Measurements from ENCODE around the gene AKNA.
"Not testable (repeated sequence)": the region's sequence is repeated elsewhere in the genome, so short reads cannot be mapped to it uniquely, and the experiment has no call there.

AKNA gene

DNA sequence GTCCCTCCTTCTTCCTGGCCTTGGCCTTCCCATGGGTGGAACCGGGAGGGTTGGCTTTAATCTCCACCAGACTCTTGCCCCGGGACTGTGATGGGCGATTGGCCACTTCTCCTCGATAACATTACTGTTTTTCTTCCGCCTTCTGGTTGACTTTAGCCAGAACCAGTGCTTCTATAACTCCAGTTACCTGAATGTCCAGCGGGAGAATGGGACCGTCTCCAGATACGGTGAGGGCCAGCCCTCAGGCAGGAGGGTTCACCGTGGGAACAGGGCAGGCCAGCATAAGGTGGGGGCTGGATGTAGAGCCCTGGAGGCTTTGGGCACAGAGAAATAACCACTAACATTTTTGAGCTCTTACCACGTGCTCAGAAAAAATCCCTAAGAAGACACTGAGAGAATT, 57.1 kb downstream of the AKNA start:
- Histone ChIP-seq H3K9ac (ENCODE audit: low read length) (no peak overlapping the region), H3K9me3 (ENCODE audit: control insufficient read depth, low read depth, low read length) (no peaks in the 10 kb centered on the region), H3K27me3 (ENCODE audit: control insufficient read depth, insufficient read depth, low read length) (no peaks in the 10 kb centered on the region), H3K4me3 (ENCODE audit: low read length) (no peak overlapping the region), H3K4me1 (ENCODE audit: control insufficient read depth, low read depth, low read length) (no peaks in the 10 kb centered on the region), H3K27ac (ENCODE audit: low read length) (no peak overlapping the region), H3K36me3 (ENCODE audit: control insufficient read depth, low read depth, low read length) (no peaks in the 10 kb centered on the region)

GRCh38 chr9:114329625-114330022, 58.2 kb downstream of the AKNA start, which contains the start of gene ORM2:
Gene ORM2, plus strand, starts transcription at chr9:114329869. Its CDS starts 36 bp downstream, at chr9:114329905.
- not testable (repeated sequence) for H3K27ac ChIP-seq (ENCODE audit: low read length); H3K9ac ChIP-seq (ENCODE audit: low read length); H3K27me3 ChIP-seq (ENCODE audit: control insufficient read depth, insufficient read depth, low read length); H3K9me3 ChIP-seq (ENCODE audit: control insufficient read depth, low read depth, low read length); H3K4me1 ChIP-seq (ENCODE audit: control insufficient read depth, low read depth, low read length); H3K36me3 ChIP-seq (ENCODE audit: control insufficient read depth, low read depth, low read length); H3K4me3 ChIP-seq (ENCODE audit: low read length)

DNA sequence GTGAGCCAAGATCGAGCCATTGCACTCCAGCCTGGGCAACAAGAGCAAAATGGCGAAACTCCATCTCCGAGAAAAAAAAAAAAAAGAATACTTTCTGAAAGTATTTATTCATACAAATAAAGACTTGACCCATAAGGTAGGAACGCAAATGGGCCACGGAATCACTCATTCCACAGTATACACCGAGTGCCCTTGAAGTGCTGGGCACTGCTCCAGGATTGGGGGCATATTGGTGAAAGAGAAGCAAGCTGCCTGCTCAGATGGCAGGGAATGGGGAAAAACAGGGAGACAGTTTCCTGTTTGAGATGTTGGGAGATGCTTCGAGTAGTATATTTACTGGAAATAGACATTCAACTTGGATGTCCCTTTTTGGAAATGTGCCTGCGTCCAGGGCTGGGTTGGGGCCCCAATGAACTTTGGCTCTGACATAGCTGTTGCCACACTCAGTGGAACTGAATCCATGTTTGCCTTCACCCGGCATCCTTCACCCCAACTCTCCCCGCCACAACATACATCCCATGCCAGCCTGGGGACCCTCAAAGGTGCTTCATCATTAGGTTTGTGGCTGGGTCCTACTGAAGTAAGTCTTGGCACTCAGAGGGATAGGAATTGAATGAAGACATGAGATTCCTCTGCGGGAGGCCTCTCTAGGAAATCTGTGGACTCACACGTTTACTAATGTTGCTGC, 58.7 kb downstream of the AKNA start:
- not testable (repeated sequence) for H3K36me3 ChIP-seq (ENCODE audit: control insufficient read depth, low read depth, low read length); H3K4me1 ChIP-seq (ENCODE audit: control insufficient read depth, low read depth, low read length); H3K9me3 ChIP-seq (ENCODE audit: control insufficient read depth, low read depth, low read length); H3K27me3 ChIP-seq (ENCODE audit: control insufficient read depth, insufficient read depth, low read length); H3K9ac ChIP-seq (ENCODE audit: low read length); H3K4me3 ChIP-seq (ENCODE audit: low read length); H3K27ac ChIP-seq (ENCODE audit: low read length)

DNA sequence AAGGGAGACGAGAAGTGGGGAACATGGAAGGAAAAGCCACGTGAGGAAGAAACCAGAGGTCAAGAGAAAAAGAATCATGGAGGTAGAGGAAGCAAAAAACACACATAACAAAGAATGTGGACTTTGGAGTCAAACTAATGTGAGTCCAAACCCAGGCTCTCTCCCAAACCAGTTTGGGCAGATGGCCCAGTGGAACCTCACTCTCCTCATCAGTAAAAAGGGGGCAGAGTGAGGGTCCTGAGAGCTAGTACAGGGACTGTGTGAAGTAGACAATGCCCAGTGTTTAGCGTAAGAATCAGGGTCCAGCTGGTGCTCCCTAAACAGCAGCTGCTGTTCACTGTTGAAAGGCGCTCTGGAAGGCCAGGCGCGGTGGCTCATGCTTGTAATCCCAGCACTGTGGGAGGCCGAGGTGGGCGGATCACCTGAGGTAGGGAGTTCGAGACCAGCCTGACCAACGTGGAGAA, 59.4 kb downstream of the AKNA start:
- not testable (repeated sequence) for H3K27me3 ChIP-seq (ENCODE audit: control insufficient read depth, insufficient read depth, low read length); H3K4me3 ChIP-seq (ENCODE audit: low read length); H3K9ac ChIP-seq (ENCODE audit: low read length); H3K36me3 ChIP-seq (ENCODE audit: control insufficient read depth, low read depth, low read length); H3K4me1 ChIP-seq (ENCODE audit: control insufficient read depth, low read depth, low read length); H3K9me3 ChIP-seq (ENCODE audit: control insufficient read depth, low read depth, low read length); H3K27ac ChIP-seq (ENCODE audit: low read length)

DNA sequence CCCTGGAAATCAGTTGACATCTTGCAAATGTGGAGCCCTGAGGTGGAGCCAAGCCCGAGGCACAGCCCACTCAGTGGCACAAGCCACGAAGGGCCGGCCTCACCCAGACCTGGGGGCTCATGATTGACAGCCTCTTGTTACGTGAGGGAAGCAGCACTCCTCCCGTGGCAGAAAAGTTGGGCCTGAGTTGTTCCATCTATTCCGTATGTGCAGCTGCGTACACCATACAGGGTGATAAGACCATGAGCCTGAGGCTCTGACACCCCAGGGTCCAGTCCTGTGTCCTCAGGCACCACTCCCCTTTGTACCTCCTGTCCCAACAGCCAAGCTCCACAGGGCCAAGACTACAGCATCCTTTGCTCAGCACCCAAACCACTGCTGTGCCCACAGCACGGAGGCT, 60.0 kb downstream of the AKNA start:
- Histone ChIP-seq H3K27me3 (ENCODE audit: control insufficient read depth, insufficient read depth, low read length) (no peaks in the 10 kb centered on the region), H3K9me3 (ENCODE audit: control insufficient read depth, low read depth, low read length) (no peaks in the 10 kb centered on the region), H3K9ac (ENCODE audit: low read length) (no peak overlapping the region), H3K4me3 (ENCODE audit: low read length) (no peak overlapping the region), H3K27ac (ENCODE audit: low read length) (no peak overlapping the region), H3K36me3 (ENCODE audit: control insufficient read depth, low read depth, low read length) (no peaks in the 10 kb centered on the region), H3K4me1 (ENCODE audit: control insufficient read depth, low read depth, low read length) (no peaks in the 10 kb centered on the region)

DNA sequence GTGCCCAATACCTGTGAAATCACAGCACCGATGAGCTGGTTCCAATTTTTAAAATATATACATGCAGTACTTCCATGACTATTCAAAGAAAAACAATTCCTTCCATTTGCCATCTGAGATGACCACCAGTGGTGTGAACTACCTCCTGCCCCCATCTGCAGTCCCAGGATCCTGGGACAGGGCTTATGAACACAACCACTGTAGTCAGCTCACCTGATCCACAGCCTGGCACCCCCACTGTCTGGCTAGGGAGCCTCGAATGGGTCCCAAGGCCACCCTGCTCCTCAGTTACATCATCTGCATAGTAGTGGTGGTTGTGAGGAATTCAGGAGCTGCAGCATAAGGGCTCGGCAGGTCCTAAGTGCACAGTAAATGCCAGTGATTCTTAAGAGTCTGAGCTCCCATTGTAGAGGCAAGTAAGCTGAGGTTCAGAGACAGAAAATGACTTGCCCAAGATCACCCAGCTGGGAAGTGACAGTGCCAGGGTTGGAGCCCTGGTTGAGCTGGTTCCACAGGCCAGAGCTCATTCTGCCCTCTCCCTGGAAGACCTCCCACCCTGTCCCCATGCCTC, 62.0 kb downstream of the AKNA start:
- not testable (repeated sequence) for H3K9me3 ChIP-seq (ENCODE audit: control insufficient read depth, low read depth, low read length); H3K4me3 ChIP-seq (ENCODE audit: low read length); H3K27ac ChIP-seq (ENCODE audit: low read length); H3K9ac ChIP-seq (ENCODE audit: low read length); H3K4me1 ChIP-seq (ENCODE audit: control insufficient read depth, low read depth, low read length); H3K27me3 ChIP-seq (ENCODE audit: control insufficient read depth, insufficient read depth, low read length); H3K36me3 ChIP-seq (ENCODE audit: control insufficient read depth, low read depth, low read length)

GRCh38 chr9:114324965-114325364, 62.8 kb downstream of the AKNA start:
- H3K27ac ChIP-seq (ENCODE audit: low read length); H3K4me3 ChIP-seq (ENCODE audit: low read length); H3K27me3 ChIP-seq (ENCODE audit: control insufficient read depth, insufficient read depth, low read length); H3K4me1 ChIP-seq (ENCODE audit: control insufficient read depth, low read depth, low read length); H3K9ac ChIP-seq (ENCODE audit: low read length); H3K9me3 ChIP-seq (ENCODE audit: control insufficient read depth, low read depth, low read length); H3K36me3 ChIP-seq (ENCODE audit: control insufficient read depth, low read depth, low read length): not testable (repeated sequence)

- Histone ChIP-seq H3K9ac (ENCODE audit: low read length) (no peak overlapping the region), H3K4me1 (ENCODE audit: control insufficient read depth, low read depth, low read length) (no peaks in the 10 kb centered on the region), H3K27ac (ENCODE audit: low read length) (no peak overlapping the region), H3K36me3 (ENCODE audit: control insufficient read depth, low read depth, low read length) (no peaks in the 10 kb centered on the region), H3K9me3 (ENCODE audit: control insufficient read depth, low read depth, low read length) (no peaks in the 10 kb centered on the region), H3K4me3 (ENCODE audit: low read length) (no peak overlapping the region), H3K27me3 (ENCODE audit: control insufficient read depth, insufficient read depth, low read length) (no peaks in the 10 kb centered on the region)
Observed at GRCh38 chr9:114324492-114324891, 63.3 kb downstream of the AKNA start.

DNA sequence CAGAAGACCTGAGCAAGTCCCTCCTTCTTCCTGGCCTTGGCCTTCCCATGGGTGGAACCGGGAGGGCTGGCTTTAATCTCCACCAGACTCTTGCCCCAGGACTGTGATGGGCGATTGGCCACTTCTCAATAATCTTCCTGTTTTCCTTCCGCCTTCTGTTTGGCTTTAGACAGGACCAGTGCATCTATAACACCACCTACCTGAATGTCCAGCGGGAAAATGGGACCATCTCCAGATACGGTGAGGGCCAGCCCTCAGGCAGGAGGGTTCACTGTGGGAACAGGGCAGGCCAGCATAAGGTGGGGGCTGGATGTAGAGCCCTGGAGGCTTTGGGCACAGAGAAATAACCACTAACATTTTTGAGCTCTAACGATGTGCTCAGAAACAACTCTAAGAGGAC, 63.9 kb downstream of the AKNA start:
- H3K4me3 ChIP-seq (ENCODE audit: low read length); H3K27ac ChIP-seq (ENCODE audit: low read length); H3K9ac ChIP-seq (ENCODE audit: low read length); H3K27me3 ChIP-seq (ENCODE audit: control insufficient read depth, insufficient read depth, low read length); H3K4me1 ChIP-seq (ENCODE audit: control insufficient read depth, low read depth, low read length); H3K36me3 ChIP-seq (ENCODE audit: control insufficient read depth, low read depth, low read length); H3K9me3 ChIP-seq (ENCODE audit: control insufficient read depth, low read depth, low read length): not testable (repeated sequence)

DNA sequence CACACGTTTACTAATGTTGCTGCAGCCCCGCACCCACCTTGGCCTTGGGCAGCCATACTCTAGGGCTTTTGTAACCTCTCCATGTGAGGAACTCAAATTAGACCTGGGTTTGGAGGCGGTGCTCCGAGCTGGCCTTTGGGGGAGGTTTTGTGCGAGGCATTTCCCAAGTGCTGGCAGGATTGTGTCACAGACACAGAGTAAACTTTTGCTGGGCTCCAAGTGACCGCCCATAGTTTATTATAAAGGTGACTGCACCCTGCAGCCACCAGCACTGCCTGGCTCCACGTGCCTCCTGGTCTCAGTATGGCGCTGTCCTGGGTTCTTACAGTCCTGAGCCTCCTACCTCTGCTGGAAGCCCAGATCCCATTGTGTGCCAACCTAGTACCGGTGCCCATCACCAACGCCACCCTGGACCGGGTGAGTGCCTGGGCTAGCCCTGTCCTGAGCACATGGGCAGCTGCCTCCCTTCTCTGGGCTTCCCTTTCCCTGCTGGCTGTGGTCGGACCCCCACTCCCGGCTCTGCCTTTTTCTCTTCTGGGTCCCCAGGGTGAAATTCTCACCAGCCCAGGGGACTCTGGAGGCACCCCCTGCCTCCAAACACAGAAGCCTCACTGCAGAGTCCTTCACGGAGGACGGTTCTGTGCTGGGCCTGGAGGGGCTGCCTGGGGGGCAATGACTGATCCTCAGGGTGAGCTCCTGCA, 64.8 kb downstream of the AKNA start, which contains the start of gene ORM1:
Gene ORM1 (plus strand): TSS at position 268 of the 701 bp plus-strand sequence. CDS start 36 bp downstream, at position 304.
- H3K36me3 ChIP-seq (ENCODE audit: control insufficient read depth, low read depth, low read length); H3K9me3 ChIP-seq (ENCODE audit: control insufficient read depth, low read depth, low read length); H3K9ac ChIP-seq (ENCODE audit: low read length); H3K4me3 ChIP-seq (ENCODE audit: low read length); H3K27ac ChIP-seq (ENCODE audit: low read length); H3K27me3 ChIP-seq (ENCODE audit: control insufficient read depth, insufficient read depth, low read length); H3K4me1 ChIP-seq (ENCODE audit: control insufficient read depth, low read depth, low read length): not testable (repeated sequence)

DNA sequence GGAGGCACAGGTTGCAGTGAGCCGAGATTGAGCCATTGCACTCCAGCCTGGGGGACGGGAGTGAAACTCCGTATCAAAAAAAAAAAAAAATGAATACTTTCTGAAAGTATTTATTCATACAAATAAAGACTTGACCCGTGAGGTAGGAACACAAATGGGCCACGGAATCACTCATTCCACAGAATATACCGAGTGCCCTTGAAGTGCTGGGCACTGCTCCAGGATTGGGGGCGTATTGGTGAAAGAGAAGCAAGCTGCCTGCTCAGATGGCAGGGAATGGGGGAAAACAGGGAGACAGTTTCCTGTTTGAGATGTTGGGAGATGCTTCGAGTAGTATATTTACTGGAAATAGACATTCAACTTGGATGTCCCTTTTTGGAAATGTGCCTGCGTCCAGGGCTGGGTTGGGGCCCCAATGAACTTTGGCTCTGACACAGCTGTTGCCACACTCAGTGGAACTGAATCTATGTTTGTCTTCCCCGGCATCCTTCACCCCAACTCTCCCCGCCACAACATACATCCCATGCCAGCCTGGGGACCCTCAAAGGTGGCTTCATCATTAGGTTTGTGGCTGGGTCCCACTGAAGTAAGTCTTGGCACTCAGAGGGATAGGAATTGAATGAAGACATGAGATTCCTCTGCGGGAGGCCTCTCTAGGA, 65.5 kb downstream of the AKNA start:
- H3K27me3 ChIP-seq (ENCODE audit: control insufficient read depth, insufficient read depth, low read length); H3K9me3 ChIP-seq (ENCODE audit: control insufficient read depth, low read depth, low read length); H3K9ac ChIP-seq (ENCODE audit: low read length); H3K4me3 ChIP-seq (ENCODE audit: low read length); H3K27ac ChIP-seq (ENCODE audit: low read length); H3K4me1 ChIP-seq (ENCODE audit: control insufficient read depth, low read depth, low read length); H3K36me3 ChIP-seq (ENCODE audit: control insufficient read depth, low read depth, low read length): not testable (repeated sequence)

Measured in iPS-18a (cell line).